GM18861 (cell line): Measurements from ENCODE around the gene FIBCD1.
"Not testable (repeated sequence)": the region's sequence is repeated elsewhere in the genome, so short reads cannot be mapped to it uniquely, and the experiment has no call there.

Experiments
- ATAC-seq: cut with Tn5 transposase; IDR thresholded peaks from one replicate; pipeline ENCODE4 v1.9.1; 2021; ENCODE audit not compliant: unreplicated experiment

Gene FIBCD1

GRCh38 chr9:130955947-130956621 is 17.0 kb upstream of the FIBCD1 start:
- no peak for ATAC-seq

- not testable (repeated sequence) for ATAC-seq
Observed at GRCh38 chr9:130954925-130955324, 15.9 kb upstream of the FIBCD1 start.

DNA sequence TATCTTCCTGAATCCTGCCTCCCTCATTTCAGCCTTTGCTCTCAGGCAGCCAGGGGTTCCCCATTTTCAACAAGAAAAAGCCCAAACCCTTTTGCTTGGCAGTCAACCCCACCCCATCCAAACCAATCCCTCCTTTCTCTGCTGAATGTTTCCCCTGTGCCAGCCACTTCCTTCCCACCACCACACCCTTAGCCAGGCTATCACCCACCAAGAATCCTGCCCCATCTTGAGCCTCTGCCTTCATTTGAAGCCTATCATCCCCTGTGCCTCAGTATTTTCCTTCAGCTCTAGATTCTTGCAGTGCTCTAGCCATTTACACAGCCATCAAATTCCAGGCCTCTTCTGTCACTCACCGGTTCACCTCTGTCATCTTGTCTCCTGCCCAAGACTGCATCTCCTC is 15.3 kb upstream of the FIBCD1 start:
- no peak for ATAC-seq

DNA sequence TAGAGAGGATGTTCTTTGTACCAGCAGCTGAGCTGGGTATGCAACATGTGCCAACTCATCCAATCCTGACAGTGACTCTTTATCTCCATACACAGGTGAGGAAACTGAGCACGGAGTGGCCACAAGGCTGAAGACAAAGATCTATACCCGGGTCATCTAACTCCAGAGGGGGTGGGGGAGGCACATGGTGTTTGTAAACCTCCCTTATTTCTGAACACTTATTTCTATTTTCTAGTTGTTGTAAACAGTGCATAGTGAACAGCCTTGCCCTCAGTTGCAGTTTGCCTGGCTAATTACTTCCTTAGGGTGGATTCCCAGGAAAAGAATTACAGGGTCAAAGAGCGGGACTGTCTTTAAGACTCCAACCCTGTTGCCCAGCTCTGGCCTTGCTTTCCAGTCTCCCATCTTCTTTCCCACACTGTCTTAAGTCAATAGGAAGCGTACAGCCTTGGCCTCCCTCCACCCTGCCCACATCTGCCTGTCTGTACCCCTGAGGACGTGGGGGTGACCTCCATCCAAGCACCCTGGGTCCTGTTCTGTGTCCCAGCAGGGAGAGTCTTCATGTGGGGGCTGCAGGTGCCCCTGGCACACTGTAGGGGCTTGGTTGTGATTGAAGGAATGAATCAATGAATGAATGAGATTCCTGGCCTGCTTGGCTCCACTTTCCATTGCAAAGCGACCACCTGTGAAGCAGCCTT is 13.2 kb upstream of the FIBCD1 start:
- no peak for ATAC-seq

DNA sequence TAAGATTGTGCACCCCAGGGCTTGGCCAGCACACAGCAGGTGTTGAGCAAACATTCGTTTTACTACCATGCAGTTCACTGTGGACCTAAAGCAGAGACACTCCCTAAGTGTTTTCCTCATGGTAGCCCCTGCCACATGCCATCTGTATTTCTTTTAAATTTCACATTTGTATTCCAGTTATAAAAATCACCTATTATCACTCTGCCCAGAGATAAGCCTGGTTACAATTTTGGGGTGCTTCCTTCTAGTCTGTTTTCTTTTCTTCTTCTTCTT is 10.9 kb upstream of the FIBCD1 start:
- no peak for ATAC-seq

DNA sequence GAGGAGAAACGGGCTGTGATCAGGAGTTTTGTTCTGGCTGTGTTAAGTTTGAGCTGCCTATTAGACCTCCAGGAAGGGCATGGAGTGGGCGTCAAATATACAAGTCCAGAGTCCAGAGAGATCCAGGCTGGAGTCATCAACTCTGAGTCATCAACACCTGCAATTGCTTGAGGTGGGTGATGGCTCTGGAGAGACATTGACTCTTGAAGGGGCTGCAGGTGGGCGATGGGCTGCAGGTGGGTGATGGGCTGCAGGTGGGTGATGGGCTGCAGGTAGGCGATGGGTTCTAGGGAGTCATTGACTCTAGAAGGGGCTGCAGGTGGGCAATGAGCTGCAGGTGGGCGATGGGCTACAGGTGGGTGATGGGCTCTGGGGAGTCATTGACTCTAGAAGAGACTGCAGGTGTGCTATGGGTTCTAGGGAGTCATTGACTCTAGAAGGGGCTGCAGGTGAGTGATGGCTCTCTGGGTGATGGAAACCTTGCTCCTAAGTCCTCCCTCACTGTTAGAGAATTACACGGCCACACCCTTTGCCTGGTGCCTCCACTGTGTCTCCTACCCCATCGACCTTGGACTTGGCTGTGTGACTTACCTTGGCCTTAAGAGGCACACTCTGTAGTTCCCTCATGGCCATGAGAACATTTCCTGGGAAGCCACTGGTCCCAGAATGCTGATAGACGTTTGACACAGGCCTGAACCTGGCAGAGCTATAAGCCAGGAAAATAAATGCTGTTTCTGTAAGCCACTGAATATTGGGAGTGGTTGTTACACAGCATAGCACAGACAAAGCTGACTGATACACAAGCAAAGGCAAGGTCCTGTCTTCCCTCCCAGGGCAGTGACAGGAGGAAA is 10.4 kb upstream of the FIBCD1 start:
- no peak for ATAC-seq

DNA sequence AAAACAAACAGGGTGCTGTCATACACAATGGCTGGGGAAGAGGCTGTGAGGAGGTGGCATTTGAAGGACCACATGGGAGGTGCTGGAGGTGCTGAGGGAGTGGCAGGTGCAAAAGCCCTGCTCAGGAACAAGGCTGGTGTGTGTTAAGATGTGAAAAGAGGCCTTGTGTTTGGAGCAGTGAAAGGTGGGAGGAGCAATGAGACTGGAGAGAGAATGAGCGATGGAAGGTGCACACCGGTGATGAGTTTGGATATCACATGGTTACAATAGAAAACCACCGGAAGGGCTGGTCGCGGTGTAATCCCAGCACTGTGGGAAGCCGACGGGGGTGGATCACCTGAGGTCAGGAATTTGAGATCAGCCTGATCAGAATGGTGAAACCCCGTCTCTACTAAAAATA is 9.2 kb upstream of the FIBCD1 start:
- ATAC-seq = no peak

DNA sequence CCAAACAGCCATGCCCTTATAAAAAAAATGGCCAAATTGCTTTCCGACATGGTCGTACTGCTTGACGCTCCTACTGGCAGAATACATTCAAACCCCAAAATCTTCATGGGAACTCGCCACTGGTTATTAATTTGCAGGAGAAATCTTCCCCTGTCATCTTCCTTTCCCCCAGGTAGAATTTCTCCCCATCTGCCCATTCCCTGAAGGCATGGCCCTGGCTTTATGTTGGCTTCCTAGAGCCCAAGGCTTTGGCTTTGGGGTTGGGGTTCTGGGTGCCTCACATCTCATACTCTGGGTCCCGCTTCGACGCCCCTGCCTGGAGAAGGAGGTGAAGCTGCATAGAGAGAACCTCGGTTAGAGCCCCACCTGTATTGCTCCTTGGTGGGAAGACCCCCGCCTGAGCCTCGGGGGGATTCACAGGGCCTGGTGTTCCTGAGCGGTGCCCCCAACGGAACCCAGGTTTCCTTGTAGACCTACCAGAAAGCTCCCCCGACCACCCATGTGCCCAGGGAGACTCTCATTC is 8.6 kb upstream of the FIBCD1 start:
- ATAC-seq = no peak

DNA sequence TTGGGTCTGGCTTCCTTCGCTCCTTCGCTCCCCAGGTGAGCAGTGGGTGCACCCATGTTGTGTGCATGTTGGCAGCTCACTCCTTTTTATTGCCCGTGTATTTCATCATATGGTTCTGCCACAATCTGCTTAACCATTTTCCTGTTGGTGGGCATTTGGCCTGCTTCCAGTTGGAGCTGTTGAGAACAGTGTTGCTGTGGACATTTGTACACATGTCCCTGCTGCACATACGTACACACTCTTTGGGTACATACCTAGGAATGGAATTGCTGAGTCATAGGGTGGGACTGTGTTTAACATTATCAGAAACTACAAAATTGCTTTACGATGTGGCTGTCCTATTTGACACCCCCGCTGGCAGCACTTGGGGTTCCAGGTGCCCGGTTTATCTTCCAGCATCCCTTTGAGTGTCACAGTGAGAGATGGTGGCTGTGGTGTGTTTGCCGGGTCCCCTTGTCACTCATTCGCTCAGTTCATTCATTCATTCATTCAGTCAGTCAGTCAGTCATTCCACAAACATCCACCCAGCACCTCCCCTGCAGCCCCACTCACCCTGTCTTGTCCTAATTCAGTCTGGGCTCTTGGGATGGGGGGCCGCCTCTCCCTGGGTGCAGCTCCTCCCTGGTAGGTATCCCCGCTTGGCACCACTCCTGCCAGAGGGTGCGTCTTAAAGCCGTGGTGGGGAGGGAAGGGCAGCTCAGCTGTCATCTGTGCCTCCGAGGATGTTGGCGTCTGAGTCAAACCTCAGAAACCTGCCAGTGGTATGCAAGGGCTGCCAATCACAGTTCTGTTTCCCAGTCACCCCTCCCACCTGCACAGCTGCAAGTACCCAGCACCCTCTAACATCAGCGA is 7.9 kb upstream of the FIBCD1 start:
- no peak for ATAC-seq

DNA sequence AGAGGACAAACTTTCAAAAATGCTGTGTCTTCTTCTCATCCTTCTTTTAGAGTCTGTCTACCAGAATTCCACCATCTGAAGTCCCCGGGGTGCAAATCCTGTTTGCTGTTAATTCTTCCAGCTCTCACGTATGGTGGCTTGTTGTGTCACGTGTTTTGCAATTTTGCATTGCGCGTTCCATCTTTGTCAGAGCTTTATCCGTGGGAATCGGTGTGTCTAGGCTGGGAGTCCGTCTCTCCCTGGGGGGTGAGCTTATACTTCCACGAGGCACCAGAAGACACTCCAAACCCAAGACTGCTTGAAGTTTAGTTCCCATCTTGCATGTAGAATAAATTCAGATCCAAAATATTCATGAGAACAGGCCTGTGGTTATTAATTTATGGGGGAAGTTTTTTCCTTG is 6.1 kb upstream of the FIBCD1 start:
- ATAC-seq = no peak

DNA sequence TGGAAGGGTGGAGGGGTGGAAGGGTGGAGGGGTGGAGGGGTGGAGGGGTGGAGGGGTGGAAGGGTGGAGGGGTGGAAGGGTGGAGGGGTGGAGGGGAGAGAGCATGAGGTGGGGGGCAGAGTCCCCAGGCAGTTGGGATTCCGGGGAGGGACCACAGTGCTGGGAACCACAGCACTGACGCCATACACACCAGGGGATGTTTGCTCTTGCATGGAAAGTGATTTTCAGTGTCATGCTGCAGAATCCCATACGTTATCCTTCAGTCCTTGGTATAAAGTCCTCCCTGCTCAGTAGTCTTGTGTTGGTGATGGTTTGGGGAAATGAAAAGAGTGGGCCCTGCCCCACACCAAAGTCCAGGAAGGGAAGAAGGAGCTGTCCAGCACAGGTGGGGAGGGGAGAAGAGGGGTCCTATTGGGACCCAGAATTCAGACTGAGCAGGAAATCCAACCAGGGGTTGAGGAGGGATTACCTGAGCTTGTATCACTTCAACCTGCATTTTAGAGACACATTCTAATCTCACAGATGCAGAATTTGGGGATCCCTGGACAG is 5.5 kb upstream of the FIBCD1 start:
- no peak for ATAC-seq

DNA sequence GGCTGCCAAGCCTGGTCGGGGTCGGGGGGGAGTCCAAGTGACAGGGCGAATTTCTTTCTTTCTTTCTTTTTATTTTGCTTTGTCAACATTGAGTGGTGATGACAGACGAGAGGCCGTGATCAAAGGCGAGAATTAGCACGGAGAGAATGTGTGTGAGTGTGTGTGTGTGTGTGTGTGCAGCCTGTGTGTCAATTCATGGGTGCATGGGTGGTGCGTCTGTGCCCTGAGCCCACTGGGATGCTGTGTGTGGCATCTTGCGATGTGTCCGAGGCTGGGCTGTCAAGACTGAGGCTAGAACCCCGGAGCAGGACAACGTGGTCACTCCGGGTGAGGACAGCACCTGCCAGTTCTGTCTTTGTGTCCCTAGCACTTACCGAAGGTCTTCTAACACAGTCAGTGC is 4.7 kb upstream of the FIBCD1 start:
- ATAC-seq = no peak

DNA sequence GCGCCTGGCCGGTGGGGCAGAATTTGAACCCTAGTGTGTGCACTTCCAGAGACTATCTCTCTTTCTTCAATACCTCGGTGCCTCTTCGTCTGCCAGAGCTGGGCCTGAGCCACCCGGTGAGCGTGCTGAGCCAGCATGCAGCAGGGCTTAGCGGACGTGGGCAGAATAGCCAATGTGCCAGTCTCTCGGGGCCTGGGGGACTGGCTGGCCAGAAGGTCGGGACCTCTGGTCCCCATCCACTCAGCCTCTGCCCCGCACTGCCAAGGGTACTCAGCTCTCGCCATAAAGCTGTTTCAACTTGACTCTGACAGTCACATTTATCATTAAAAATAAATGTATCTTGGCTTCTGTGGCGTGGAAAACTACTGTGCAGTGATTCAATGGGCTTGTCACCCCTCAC is 4.2 kb upstream of the FIBCD1 start:
- no peak for ATAC-seq

- no peak for ATAC-seq
Observed at GRCh38 chr9:130942679-130943078, 3.6 kb upstream of the FIBCD1 start.

- ATAC-seq = no peak
Observed at GRCh38 chr9:130942084-130942483, 3.0 kb upstream of the FIBCD1 start.

GRCh38 chr9:130940693-130941576 is 1.9 kb upstream of the FIBCD1 start:
- ATAC-seq = no peak

GRCh38 chr9:130940027-130940549 is 1.0 kb upstream of the FIBCD1 start:
- no peak for ATAC-seq

GRCh38 chr9:130939405-130940026 is 469 bp upstream of the FIBCD1 start:
- ATAC-seq = no peak

DNA sequence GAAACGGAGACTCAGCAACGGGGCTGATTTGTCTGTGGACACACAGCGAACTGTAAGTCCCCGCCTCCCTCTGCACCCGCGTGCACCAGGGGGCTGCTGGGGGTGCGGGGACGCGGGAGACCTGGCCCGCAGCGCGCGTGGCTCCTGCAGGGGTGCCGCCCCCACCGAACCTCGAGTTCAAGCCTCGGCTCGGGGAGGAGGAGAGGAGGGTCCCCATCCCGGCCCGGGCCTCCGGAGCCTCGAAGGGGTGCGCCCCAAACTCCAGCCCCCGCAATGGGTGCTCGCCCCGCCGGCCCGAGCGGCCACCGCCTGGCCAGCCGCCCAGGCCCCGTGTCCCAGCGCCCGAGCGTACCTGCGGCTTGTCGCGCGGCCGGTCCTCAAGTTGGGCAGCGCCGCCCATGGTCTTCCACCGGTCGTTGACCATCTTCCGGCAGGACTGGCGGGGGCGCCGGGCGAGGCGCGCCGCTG is 829 bp downstream of the FIBCD1 start:
- no peak for ATAC-seq
